ENCODE results near the gene KRCC1.
"Not testable (repeated sequence)": the region's sequence is repeated elsewhere in the genome, so short reads cannot be mapped to it uniquely, and the experiment has no call there.

KRCC1 gene

GRCh38 chr2:87992569-87992968 is 63.0 kb downstream of the KRCC1 start:
- DNase-seq = not testable (repeated sequence)

- DNase-seq = not testable (repeated sequence)
Measured at GRCh38 chr2:87987473-87987872, 68.1 kb downstream of the KRCC1 start.

GRCh38 chr2:87985902-87986301 is 69.7 kb downstream of the KRCC1 start:
- DNase-seq = not testable (repeated sequence)

GRCh38 chr2:87981182-87981581 is 74.4 kb downstream of the KRCC1 start:
- DNase-seq = not testable (repeated sequence)
